Coronary artery (tissue), 2 donors: Measurements from ENCODE around the gene LLPH.

Experiments used
- DNase-seq: peaks from one replicate; pipeline ENCODE4 v3.0.0-alpha.2; 2017; ENCODE audit warnings: low spot score
- H3K27ac ChIP-seq, 2 donors: fragments of 200-600 bp; sonication (generic); one replicate each; pipeline ENCODE4 v1.5.1; 2016 to 2019
- H3K4me3 ChIP-seq: fragments of 200-600 bp; sonication (generic); 2 replicates; pipeline ENCODE4 v1.5.1; 2016; ENCODE audit warnings: mild to moderate bottlenecking, moderate library complexity
- CTCF ChIP-seq: fragments of 200-600 bp; sonication (generic); IDR thresholded peaks from one replicate; pipeline ENCODE4 v1.5.1; 2019; ENCODE audit warnings: antibody characterized with exemption

LLPH gene

GRCh38 chr12:66156654-66157053, 26.1 kb upstream of the LLPH start:
- Histone ChIP-seq H3K27ac (no peak overlapping the region), H3K4me3 (no peak overlapping the region)
- TF ChIP-seq CTCF, result no peak
- DNase-seq, result no peak

- Histone ChIP-seq H3K4me3 (no peak overlapping the region), H3K27ac (peak overlapping the region in 1 of 2 donors; percentile 68)
- no peak for DNase-seq
- no peak for TF ChIP-seq CTCF
These were observed 24.2 kb upstream of the LLPH start for GRCh38 chr12:66154776-66155175.

- no peak overlapping the region for H3K4me3 ChIP-seq
- no peak for DNase-seq
- TF ChIP-seq CTCF, result no peak
- H3K27ac ChIP-seq, result no peak overlapping the region
These were observed 22.2 kb upstream of the LLPH start for GRCh38 chr12:66152732-66153131.

- Histone ChIP-seq H3K4me3 (no peak overlapping the region), H3K27ac (peak overlapping the region in 1 of 2 donors; percentile 15)
- DNase-seq, result no peak
- TF ChIP-seq CTCF, result no peak
These were observed 19.3 kb upstream of the LLPH start for GRCh38 chr12:66149702-66150398.

GRCh38 chr12:66144791-66145754, 14.5 kb upstream of the LLPH start:
- peak; percentile 48 for TF ChIP-seq CTCF
- DNase-seq, result no peak
- no peak overlapping the region for H3K4me3 ChIP-seq
- peak overlapping the region; percentile 9 to 58 for H3K27ac ChIP-seq

- Histone ChIP-seq H3K4me3 (no peak overlapping the region), H3K27ac (no peak overlapping the region)
- TF ChIP-seq CTCF, result no peak
- DNase-seq, result no peak
These were observed 13.3 kb upstream of the LLPH start for GRCh38 chr12:66143868-66144267.
